IMR-90 (cell line): ENCODE results near the gene IFI44. TPM values are rescaled to one million over a fixed set of nuclear protein-coding genes. Genes with fewer than 3 reads are reported as not detected.

Source experiments
- polyA plus RNA-seq, 3 experiments: library from polyadenylated mRNA; depleted of rRNA; stranded (reverse); fragments of >200 nt; gene quantifications; 2 replicates each; pipeline ENCODE4 v1.2.3, GENCODE V29; 2012; ENCODE audit warnings: low replicate concordance in 1 of 3
- total RNA-seq: library from RNA; depleted of rRNA; stranded (reverse); fragments of >200 nt; gene quantifications from 2 replicates; pipeline ENCODE4 v1.2.3, GENCODE V29; 2012; rRNA removed

The IFI44 gene
- total and polyA plus RNA-seq, 2 of the 4 experiments (the other 2 are of a cell fraction) = 2.2 to 2.7 TPM

Other genes with a start within 250 kb of the IFI44 start
- gene PTGFR, start 158.9 kb upstream of the IFI44 start, total RNA-seq = 5.4 and 8.6 TPM in 2 replicates
- 1.1 and 1.7 TPM in 2 replicates for gene PTGFR, start 158.9 kb upstream of the IFI44 start, polyA plus RNA-seq (2012; rRNA removed)
- gene IFI44L, start 29.4 kb upstream of the IFI44 start, total RNA-seq = 0.18 and 0.28 TPM in 2 replicates
- 0.13 and 0.19 TPM in 2 replicates for gene IFI44L, start 29.4 kb upstream of the IFI44 start, polyA plus RNA-seq (2012; rRNA removed)